Mesenchymal stem cell (in vitro differentiated cells and primary cell): ENCODE measurements around the gene NBEAL1.
"Not testable (repeated sequence)": the region's sequence is repeated elsewhere in the genome, so short reads cannot be mapped to it uniquely, and the experiment has no call there.

Source experiments
- DNase-seq: peaks from one replicate; pipeline ENCODE4 v3.0.0-alpha.2; 2013
- H2AFZ ChIP-seq: one replicate; pipeline ENCODE4 v1.6.1; 2013; ENCODE audit warnings: low read depth, mild to moderate bottlenecking, control low read depth, inconsistent platforms, low read length, moderate library complexity
- H2AK5ac ChIP-seq: 2 replicates; pipeline ENCODE4 v1.6.1; 2013; ENCODE audit warnings: low read length, moderate library complexity, mild to moderate bottlenecking, inconsistent platforms; ENCODE audit not compliant: severe bottlenecking
- H2BK120ac ChIP-seq: one replicate; pipeline ENCODE4 v1.6.1; 2013; ENCODE audit warnings: low read depth, mild to moderate bottlenecking, inconsistent platforms, low read length, moderate library complexity
- H2BK12ac ChIP-seq, 2 experiments: one replicate each; pipeline ENCODE4 v1.6.1; 2013; ENCODE audit warnings: inconsistent platforms in 2 of 2, low read length in 2 of 2, mild to moderate bottlenecking in 2 of 2, moderate library complexity in 2 of 2, control low read depth in 1 of 2
- H2BK15ac ChIP-seq: one replicate; pipeline ENCODE4 v1.6.1; 2013; ENCODE audit warnings: mild to moderate bottlenecking, low read depth, inconsistent platforms; ENCODE audit not compliant: poor library complexity, severe bottlenecking
- H2BK5ac ChIP-seq: 2 replicates; pipeline ENCODE4 v1.6.1; 2013; ENCODE audit warnings: low read depth, mild to moderate bottlenecking, low read length, control low read depth, inconsistent platforms; ENCODE audit not compliant: poor library complexity, severe bottlenecking
- H3K14ac ChIP-seq, 2 experiments: one replicate each; pipeline ENCODE4 v1.6.1; 2013; ENCODE audit warnings: inconsistent platforms in 2 of 2, low read length in 2 of 2, control low read depth in 1 of 2, mild to moderate bottlenecking in 1 of 2, moderate library complexity in 1 of 2
- H3K18ac ChIP-seq, 2 experiments: one replicate each; pipeline ENCODE4 v1.6.1; 2013; ENCODE audit warnings: inconsistent platforms in 2 of 2, low read length in 2 of 2, control low read depth in 1 of 2, low read depth in 1 of 2, mild to moderate bottlenecking in 1 of 2
- H3K23ac ChIP-seq, 2 experiments: one replicate each; pipeline ENCODE4 v1.6.1; 2013; ENCODE audit warnings: inconsistent platforms in 2 of 2, low read length in 2 of 2, mild to moderate bottlenecking in 2 of 2, moderate library complexity in 2 of 2, control low read depth in 1 of 2
- H3K27ac ChIP-seq: 2 replicates; pipeline ENCODE4 v1.5.1; 2013; ENCODE audit warnings: mild to moderate bottlenecking, moderate library complexity, low read length, control low read depth, inconsistent platforms; ENCODE audit not compliant: poor library complexity, severe bottlenecking
- H3K27me3 ChIP-seq, 2 experiments: 2 replicates each; pipeline versions ENCODE4 v1.6.1 to v1.7.0; 2013; ENCODE audit warnings: low read length in 2 of 2, mild to moderate bottlenecking in 2 of 2, moderate library complexity in 2 of 2, control low read depth in 1 of 2, inconsistent platforms in 1 of 2; ENCODE audit not compliant: control insufficient read depth in 1 of 2, insufficient read depth in 1 of 2
- H3K36me3 ChIP-seq, 2 experiments: 2 replicates each; pipeline versions ENCODE4 v1.6.1 to v1.7.0; 2013; ENCODE audit warnings: low read length in 2 of 2, control low read depth in 1 of 2, inconsistent platforms in 1 of 2, low read depth in 1 of 2, mild to moderate bottlenecking in 1 of 2; ENCODE audit not compliant: insufficient read depth in 2 of 2, control insufficient read depth in 1 of 2
- H3K4ac ChIP-seq, 2 experiments: one replicate each; pipeline ENCODE4 v1.6.1; 2013; ENCODE audit warnings: inconsistent platforms in 2 of 2, low read length in 2 of 2, mild to moderate bottlenecking in 2 of 2, moderate library complexity in 2 of 2, control low read depth in 1 of 2, low read depth in 1 of 2
- H3K4me1 ChIP-seq: 2 replicates; pipeline ENCODE4 v1.6.1; 2013; ENCODE audit warnings: low read depth, low read length, control low read depth; ENCODE audit not compliant: control insufficient read depth, insufficient read depth
- H3K4me2 ChIP-seq: 2 replicates; pipeline ENCODE4 v1.6.1; 2013; ENCODE audit warnings: low read length, mild to moderate bottlenecking, inconsistent platforms; ENCODE audit not compliant: poor library complexity, severe bottlenecking
- H3K4me3 ChIP-seq, 2 experiments: 2 replicates each; pipeline versions ENCODE4 v1.5.1 to v1.7.0; 2013; ENCODE audit warnings: low read length in 2 of 2, mild to moderate bottlenecking in 2 of 2, control low read depth in 1 of 2, low read depth in 1 of 2; ENCODE audit not compliant: insufficient read depth in 1 of 2
- H3K79me1 ChIP-seq: replicated peaks from 2 replicates; pipeline ENCODE4 v1.6.1; 2013; ENCODE audit warnings: mild to moderate bottlenecking, control low read depth, low read length, inconsistent platforms; ENCODE audit not compliant: poor library complexity, severe bottlenecking
- H3K9ac ChIP-seq: 2 replicates; pipeline ENCODE4 v1.7.0; 2013; ENCODE audit warnings: mild to moderate bottlenecking, low read length, moderate library complexity
- H3K9me3 ChIP-seq: 2 replicates; pipeline ENCODE4 v1.7.0; 2013; ENCODE audit warnings: mild to moderate bottlenecking, low read length; ENCODE audit not compliant: control insufficient read depth
- H4K8ac ChIP-seq: one replicate; pipeline ENCODE4 v1.6.1; 2013; ENCODE audit warnings: inconsistent platforms, mild to moderate bottlenecking, low read length, moderate library complexity
- H4K91ac ChIP-seq: one replicate; pipeline ENCODE4 v1.6.1; 2013; ENCODE audit warnings: mild to moderate bottlenecking, low read length, inconsistent platforms
- WGBS: methylation state at CpG from one replicate; pipeline ENCODE4 v1.1.7; 2013; ENCODE audit warnings: mixed read lengths; 5-methylcytosine and 5-hydroxymethylcytosine counted together

Gene NBEAL1

DNA sequence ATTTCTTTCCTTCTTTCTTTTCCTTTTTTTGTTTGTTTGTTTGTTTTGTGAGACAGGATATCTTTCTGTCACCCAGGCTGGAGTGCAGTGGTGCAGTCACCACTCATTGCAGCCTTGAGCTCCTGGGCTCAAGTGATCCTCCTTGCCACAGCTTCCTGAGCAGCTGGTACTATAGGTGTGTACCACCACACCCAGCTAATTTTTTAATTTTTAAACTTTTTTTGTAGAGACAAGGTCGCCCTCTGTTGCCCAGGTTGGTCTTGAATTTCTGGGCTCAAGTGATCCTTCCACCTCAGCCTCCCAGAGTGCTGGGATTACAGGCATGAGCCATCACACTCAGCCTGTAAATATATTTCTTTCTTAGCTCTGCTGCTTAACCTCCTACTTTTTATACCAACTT lies 140.7 kb downstream of the NBEAL1 start:
- no peak overlapping the region for H2BK5ac ChIP-seq
- H3K36me3 ChIP-seq, result peaks cover 9 to 66% of the 10 kb centered on the region in 2 experiments
- no peaks in the 10 kb centered on the region for H3K4me1 ChIP-seq
- no peak overlapping the region for H3K4me3 ChIP-seq
- H2BK120ac ChIP-seq, result no peak overlapping the region
- 76% methylated on average over 1 of the region's 1 CpG for WGBS
- no peak overlapping the region for H3K23ac ChIP-seq
- no peak overlapping the region for H3K4me2 ChIP-seq
- no peak overlapping the region for H4K8ac ChIP-seq
- no peak overlapping the region for H3K9ac ChIP-seq
- H2AK5ac ChIP-seq, result no peak overlapping the region
- H3K27ac ChIP-seq, result no peak overlapping the region
- H2BK15ac ChIP-seq, result no peak overlapping the region
- H4K91ac ChIP-seq, result no peak overlapping the region
- no peak overlapping the region for H3K4ac ChIP-seq
- peaks cover 1% of the 10 kb centered on the region for H3K79me1 ChIP-seq
- no peak overlapping the region for H3K18ac ChIP-seq
- H3K14ac ChIP-seq, result no peak overlapping the region
- no peak overlapping the region for H2AFZ ChIP-seq
- H3K27me3 ChIP-seq, result no peaks in the 10 kb centered on the region
- DNase-seq, result no peak
- no peak overlapping the region for H2BK12ac ChIP-seq
- H3K9me3 ChIP-seq, result no peaks in the 10 kb centered on the region

DNA sequence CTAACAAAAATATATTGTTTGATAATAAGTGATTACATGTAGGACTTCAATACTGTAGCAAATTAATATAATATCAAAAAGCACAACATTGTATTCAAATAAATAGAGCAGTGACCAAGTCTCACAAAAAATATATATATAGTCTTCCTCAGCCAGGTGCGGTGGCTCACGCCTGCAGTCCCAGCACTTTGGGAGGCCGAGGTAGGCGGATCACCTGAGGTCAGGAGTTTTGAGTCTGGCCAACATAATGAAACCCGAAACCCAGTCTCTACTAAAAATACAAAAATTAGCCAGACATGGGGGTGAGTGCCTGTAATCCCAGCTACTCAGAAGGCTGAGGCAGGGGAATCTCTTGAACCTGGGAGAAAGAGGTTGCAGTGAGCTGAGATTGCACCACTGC lies 148.0 kb downstream of the NBEAL1 start:
- H3K9me3 ChIP-seq, H3K4me2 ChIP-seq, H3K4me3 ChIP-seq, H3K4me1 ChIP-seq, H3K14ac ChIP-seq, H3K27me3 ChIP-seq, H3K4ac ChIP-seq, H4K8ac ChIP-seq, H2BK120ac ChIP-seq, H3K23ac ChIP-seq, H2BK5ac ChIP-seq, H3K9ac ChIP-seq, H2BK12ac ChIP-seq, H4K91ac ChIP-seq, H3K18ac ChIP-seq, H3K27ac ChIP-seq, H2AFZ ChIP-seq, DNase-seq, H2BK15ac ChIP-seq, H2AK5ac ChIP-seq, H3K79me1 ChIP-seq: not testable (repeated sequence)
- peaks cover 13 to 61% of the 10 kb centered on the region in 2 experiments for H3K36me3 ChIP-seq
- WGBS, result 100% methylated on average over 4 of the region's 5 CpGs

DNA sequence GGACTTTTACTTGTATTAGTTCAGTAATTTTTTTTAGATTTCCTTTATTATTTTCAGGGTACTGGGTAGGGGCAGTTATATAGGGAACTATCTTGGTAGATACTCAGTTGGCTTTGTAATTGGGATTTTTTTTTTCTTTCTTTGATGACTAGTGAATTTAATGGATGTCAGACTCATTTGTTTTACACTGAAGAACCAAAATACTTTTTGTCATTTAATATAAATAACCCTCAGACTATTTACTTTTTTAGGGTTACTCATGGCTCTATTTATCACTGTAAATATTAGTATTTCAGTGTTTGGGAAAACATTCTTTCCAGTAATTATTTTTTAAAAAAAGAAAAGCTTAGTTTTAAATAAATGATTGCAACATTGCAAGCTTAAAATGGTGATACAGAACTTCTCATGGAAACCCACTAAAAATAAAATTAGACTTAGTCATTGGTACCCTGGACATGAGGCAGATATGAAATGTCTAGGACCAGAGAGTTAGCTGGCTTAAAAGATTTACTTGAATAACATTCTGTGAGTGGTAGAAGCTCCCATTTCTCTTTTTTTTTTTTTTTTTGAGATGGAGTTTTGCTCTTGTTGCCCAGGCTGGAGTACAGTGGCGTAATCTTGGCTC lies 149.7 kb downstream of the NBEAL1 start:
- 100% methylated on average over 1 of the region's 1 CpG for WGBS
- Histone ChIP-seq H2AK5ac (no peak overlapping the region), H3K4ac (no peak overlapping the region), H3K14ac (no peak overlapping the region), H3K9ac (no peak overlapping the region), H3K79me1 (peaks cover 3% of the 10 kb centered on the region), H3K18ac (no peak overlapping the region), H4K91ac (no peak overlapping the region), H3K23ac (no peak overlapping the region), H2BK5ac (no peak overlapping the region), H3K27ac (no peak overlapping the region), H3K27me3 (no peaks in the 10 kb centered on the region), H2BK15ac (no peak overlapping the region), H4K8ac (no peak overlapping the region), H2AFZ (no peak overlapping the region), H3K4me1 (no peaks in the 10 kb centered on the region), H3K36me3 (peaks cover 15 to 59% of the 10 kb centered on the region in 2 experiments), H2BK12ac (no peak overlapping the region), H2BK120ac (no peak overlapping the region), H3K4me3 (no peak overlapping the region), H3K9me3 (no peaks in the 10 kb centered on the region), H3K4me2 (no peak overlapping the region)
- DNase-seq, result peak; percentile 82

DNA sequence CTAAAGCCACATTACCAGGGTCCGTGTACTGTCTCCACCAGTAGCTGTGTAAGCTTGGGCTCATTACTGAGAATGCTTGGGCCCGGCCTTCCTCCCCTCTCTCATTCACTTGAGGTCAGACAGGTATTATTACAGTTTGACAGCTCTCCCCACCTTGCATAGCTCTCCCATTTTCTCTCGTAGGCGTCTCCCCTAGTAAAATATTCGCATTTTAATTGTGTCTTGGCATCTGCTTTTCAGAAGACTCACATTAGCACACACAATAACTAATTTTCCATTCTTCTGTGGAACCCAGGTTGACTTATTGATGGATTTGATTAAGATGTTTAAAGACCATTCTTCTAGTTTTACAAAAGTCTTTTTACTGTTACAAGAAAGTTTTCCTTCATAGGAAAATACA lies 153.1 kb downstream of the NBEAL1 start:
- 96% methylated on average over 5 of the region's 5 CpGs for WGBS
- H3K23ac ChIP-seq, result no peak overlapping the region

More for the DNA sequence above, 153.1 kb downstream of the NBEAL1 start:
- Histone ChIP-seq H2AK5ac (no peak overlapping the region), H3K27ac (no peak overlapping the region), H3K18ac (no peak overlapping the region), H3K4me2 (no peak overlapping the region), H2BK12ac (no peak overlapping the region), H3K4me3 (no peak overlapping the region), H3K9ac (no peak overlapping the region), H3K27me3 (no peaks in the 10 kb centered on the region), H2BK120ac (no peak overlapping the region), H3K9me3 (no peaks in the 10 kb centered on the region), H4K8ac (no peak overlapping the region), H3K4me1 (no peaks in the 10 kb centered on the region), H2BK15ac (no peak overlapping the region), H3K14ac (no peak overlapping the region), H2BK5ac (no peak overlapping the region), H3K79me1 (peaks cover 1% of the 10 kb centered on the region), H3K4ac (no peak overlapping the region), H2AFZ (no peak overlapping the region), H3K36me3 (peaks cover 10 to 57% of the 10 kb centered on the region in 2 experiments), H4K91ac (no peak overlapping the region)
- DNase-seq, result no peak
